ENCODE data around the gene MUC13.
"Not testable (repeated sequence)": the region's sequence is repeated elsewhere in the genome, so short reads cannot be mapped to it uniquely, and the experiment has no call there.

The MUC13 gene, protein sequence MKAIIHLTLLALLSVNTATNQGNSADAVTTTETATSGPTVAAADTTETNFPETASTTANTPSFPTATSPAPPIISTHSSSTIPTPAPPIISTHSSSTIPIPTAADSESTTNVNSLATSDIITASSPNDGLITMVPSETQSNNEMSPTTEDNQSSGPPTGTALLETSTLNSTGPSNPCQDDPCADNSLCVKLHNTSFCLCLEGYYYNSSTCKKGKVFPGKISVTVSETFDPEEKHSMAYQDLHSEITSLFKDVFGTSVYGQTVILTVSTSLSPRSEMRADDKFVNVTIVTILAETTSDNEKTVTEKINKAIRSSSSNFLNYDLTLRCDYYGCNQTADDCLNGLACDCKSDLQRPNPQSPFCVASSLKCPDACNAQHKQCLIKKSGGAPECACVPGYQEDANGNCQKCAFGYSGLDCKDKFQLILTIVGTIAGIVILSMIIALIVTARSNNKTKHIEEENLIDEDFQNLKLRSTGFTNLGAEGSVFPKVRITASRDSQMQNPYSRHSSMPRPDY

DNA sequence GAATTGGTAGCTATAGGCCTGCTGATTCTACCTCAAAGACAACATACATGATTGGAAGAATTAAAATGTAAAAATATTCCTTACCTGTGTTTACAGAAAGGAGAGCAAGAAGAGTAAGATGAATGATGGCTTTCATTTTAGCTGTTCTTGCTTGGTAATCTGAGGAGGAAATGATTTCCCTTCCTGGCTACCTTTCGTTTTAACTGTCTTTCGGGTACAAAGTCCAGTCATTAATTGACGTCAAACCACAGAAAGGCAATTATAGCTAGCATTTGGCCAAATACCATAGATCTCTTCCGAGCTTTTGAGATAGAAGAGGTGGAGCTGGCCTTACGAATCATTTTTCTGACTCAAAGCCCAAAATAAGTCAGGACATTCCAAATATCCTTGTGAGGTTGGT lies at the start of gene MUC13:
TSS of gene MUC13 (minus strand) at position 175 of the 400 bp plus-strand sequence. CDS start at position 136, 39 bp downstream.
- DNase-seq (ENCODE audit: insufficient read length, low spot score), result no peak
- FAIRE-seq, result peak; percentile 60

DNA sequence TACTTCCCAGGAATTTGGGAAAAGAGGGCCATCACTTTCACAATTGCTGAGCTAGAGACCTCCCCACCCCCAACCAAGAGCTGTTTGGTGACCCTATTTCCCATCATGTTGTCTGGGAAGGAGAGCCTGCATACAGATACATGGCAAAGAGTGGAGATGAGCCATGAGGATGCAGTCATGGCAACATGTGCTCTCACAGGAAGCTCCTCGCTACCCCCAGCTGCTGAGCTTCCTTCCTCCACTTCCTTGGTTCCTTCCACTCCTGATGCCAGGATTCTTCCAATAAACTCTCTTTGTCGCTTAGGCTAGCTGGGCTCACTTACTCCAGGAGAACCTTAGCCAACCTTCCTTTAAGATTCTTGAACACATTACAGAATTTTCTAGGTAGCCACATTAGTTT lies 48.3 kb upstream of the MUC13 start:
- FAIRE-seq, result no peak
- DNase-seq (ENCODE audit: insufficient read length, low spot score), result no peak

DNA sequence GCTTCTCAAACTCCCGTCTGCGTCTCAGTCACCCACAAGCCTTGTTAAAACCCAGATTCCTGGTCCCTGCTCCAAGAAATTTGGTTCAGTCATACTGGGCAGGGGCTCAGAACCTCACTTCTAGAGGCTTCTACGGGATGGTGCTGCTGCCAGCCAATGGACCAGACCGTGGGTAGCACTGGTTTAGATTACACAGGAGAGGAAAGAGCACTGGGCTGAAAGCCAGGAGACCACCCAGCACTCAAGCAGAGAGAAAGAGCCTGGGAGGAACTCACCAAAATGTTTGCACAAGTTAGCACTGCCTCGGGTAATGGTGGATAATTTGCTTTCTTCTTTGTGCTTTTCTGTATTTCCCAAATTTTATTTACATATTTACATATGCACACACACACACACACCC lies 46.9 kb upstream of the MUC13 start:
- FAIRE-seq (no peak), DNase-seq (ENCODE audit: insufficient read length, low spot score) (no peak)

- FAIRE-seq (no peak), DNase-seq (ENCODE audit: insufficient read length, low spot score) (no peak)
Measured at GRCh38 chr3:124978627-124979026, 44.1 kb upstream of the MUC13 start.

- FAIRE-seq (no peak), DNase-seq (ENCODE audit: insufficient read length, low spot score) (no peak)
Measured at GRCh38 chr3:124976383-124976782, 41.8 kb upstream of the MUC13 start.

DNA sequence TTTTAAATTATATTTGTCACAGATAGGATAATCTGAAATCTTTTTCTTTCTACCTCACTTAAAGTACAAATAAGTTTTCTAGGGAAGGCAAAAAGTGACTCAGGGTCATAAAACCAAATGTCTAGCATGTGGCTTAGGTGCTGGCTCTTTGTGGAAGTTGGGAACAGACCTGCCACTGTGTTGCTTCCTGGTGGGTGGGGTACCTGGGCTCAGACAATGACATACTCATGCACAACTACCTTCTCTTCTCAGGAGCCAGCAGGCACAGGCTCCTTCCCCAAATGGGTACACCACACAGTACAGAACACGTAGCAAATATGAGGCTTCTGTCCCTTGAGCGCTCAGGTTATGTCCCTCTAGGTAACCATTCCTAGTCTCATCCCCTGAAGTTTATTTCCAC lies 40.1 kb upstream of the MUC13 start:
- DNase-seq (ENCODE audit: insufficient read length, low spot score), result no peak
- FAIRE-seq, result no peak

GRCh38 chr3:124973290-124973689 lies 38.7 kb upstream of the MUC13 start:
- FAIRE-seq (no peak), DNase-seq (ENCODE audit: insufficient read length, low spot score) (no peak)

DNA sequence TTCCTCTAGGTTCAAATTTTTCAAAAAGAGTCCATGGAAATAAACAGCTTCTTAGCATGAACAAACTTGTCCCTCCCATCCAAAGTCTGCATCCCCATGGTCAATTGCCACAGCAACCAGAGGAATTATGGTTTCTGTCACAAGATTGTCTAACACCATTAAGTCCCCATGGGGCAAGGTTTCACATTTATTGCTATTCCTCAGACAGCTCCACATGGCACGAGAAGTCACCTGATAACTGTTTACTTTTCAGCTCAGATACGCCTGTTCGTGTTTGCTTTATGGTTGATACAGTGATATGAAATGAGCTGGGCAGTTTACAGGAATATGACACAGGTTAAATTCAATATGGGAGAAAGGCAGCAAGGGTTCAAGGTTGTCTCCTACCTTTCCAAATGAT lies 37.9 kb upstream of the MUC13 start:
- no peak for DNase-seq (ENCODE audit: insufficient read length, low spot score)
- no peak for FAIRE-seq

- no peak for DNase-seq (ENCODE audit: insufficient read length, low spot score)
- no peak for FAIRE-seq
Measured at GRCh38 chr3:124969963-124970722, 35.6 kb upstream of the MUC13 start.

GRCh38 chr3:124969190-124969589 lies 34.6 kb upstream of the MUC13 start:
- DNase-seq (ENCODE audit: insufficient read length, low spot score) (no peak), FAIRE-seq (no peak)

- FAIRE-seq, result no peak
- DNase-seq (ENCODE audit: insufficient read length, low spot score), result no peak
Measured at GRCh38 chr3:124967964-124968363, 33.4 kb upstream of the MUC13 start.

DNA sequence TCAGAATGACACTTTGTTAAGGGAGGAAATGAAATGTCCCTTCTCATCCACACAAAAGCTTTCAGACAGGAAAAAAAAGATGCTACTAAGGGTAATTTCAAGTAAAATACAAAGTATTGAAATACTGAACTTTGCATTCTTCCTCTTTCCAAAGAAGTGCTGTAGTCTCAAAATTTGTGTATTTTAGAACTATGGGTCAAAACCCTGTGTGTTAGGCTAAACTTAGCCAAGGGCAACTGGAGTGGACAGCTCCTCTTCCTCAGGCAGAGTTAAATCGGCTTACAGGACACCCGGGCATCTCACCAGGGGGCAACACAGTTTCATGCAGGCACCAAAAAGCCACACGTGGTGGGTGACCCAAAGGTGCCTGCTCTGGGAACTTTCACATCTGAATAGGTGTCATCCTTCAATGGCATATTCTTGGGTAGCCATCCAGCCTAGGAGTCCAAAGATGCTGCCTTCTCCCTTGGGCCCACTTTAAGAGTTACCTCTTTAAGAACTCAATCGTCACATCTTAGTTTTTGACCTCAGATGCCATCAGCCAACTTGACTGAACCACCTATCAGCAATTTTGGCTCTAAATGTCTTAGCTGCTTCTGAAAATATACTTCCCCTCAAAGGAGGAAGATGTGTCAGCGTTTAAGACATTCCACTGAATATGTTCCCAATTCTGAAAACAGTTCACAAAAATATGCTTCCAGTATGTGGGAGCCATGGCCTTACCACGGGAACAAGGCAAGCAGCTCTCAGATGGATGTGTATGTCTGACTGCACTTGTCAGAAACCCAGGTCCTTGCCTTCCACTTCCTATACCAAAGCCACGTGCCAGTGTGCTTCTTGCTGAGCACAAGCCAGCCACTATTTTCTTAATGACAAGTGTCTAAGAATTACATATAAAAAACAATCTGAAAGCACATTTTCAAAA lies 32.2 kb upstream of the MUC13 start:
- FAIRE-seq, result no peak
- no peak for DNase-seq (ENCODE audit: insufficient read length, low spot score)

DNA sequence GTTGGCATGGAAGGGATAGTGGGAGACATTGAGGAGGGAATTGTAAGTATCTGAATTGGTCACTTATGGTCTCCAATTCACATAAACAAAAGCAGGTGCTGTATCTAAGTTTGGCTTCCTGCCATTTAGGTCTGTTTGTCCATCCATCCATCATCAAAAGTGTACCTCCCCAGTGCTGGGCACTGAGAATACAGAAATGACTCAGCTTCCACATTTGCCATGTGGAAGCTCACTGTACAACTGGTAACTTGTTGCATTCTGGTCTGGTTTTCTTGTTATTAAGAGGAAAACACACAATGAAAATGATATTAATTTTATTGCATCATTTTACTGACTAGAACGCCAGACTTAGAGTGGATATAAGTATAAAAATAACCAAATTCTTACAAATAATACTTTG lies 30.9 kb upstream of the MUC13 start:
- FAIRE-seq (no peak), DNase-seq (ENCODE audit: insufficient read length, low spot score) (no peak)

DNA sequence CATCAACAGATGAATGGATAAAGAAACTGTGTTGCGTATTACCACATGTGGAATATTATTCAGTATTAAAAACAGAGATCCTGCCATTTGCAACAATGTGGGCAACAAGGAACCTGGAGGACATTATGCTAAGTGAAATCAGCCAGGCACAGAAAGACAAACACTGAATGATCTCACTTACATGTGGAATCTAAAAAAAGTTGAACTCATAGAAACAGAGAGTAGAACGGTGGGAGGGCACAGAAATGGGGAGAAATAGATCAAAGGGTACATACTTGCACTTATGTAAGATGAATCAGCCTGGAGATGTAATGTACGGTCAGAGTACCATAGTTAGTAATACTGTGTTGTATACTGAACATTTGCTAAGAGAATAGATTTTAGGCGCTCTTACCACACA lies 29.8 kb upstream of the MUC13 start:
- FAIRE-seq (no peak), DNase-seq (ENCODE audit: insufficient read length, low spot score) (no peak)

DNA sequence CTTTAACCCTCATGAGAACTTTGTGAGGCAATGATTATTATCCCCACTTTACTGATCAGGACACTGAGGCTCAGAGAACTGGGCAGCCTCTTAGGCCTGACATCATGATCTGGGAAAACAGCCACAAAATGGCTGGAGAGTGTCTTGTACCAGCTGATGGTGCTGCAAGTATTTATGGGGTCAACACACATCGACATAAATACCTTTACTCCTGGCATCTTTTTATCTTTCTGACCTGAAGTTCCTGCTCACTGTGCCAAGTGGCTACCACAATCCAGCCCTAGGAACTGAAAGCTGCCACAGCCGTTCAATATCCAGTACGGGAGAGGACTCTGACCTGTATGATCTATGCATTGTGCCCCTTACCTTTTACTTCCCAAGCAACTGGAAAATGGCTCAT lies 29.2 kb upstream of the MUC13 start:
- FAIRE-seq (no peak), DNase-seq (ENCODE audit: insufficient read length, low spot score) (no peak)

- FAIRE-seq, result no peak
- DNase-seq (ENCODE audit: insufficient read length, low spot score), result no peak
Measured at GRCh38 chr3:124962403-124962940, 27.9 kb upstream of the MUC13 start.

DNA sequence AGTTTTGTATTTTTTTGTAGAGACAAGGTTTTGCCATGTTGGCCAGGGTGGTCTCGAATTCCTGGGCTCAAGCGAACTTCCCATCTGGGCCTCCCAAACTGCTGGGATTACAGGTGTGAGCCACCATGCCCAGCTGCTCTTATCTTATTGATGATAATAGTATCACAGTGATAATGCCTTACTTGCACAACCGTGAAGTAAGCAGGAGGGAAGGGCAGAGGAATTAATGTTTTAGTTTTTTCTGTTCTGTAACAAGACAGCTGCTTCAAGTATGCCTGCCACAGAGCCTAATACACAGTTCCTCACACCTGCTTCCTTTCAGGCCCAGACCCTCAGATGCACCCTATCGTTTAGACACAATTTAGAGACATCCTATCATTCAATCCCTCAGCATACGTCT lies 26.1 kb upstream of the MUC13 start:
- FAIRE-seq, result no peak
- no peak for DNase-seq (ENCODE audit: insufficient read length, low spot score)

- FAIRE-seq (no peak), DNase-seq (ENCODE audit: insufficient read length, low spot score) (no peak)
Measured at GRCh38 chr3:124960105-124960504, 25.6 kb upstream of the MUC13 start.

- not testable (repeated sequence) for DNase-seq (ENCODE audit: insufficient read length, low spot score); FAIRE-seq
Measured at GRCh38 chr3:124957951-124958350, 23.4 kb upstream of the MUC13 start.

GRCh38 chr3:124952282-124952855 lies 17.8 kb upstream of the MUC13 start:
- FAIRE-seq, result no peak
- DNase-seq (ENCODE audit: insufficient read length, low spot score), result no peak
